ENCODE data around the gene AQP5.
"Not testable (repeated sequence)": the region's sequence is repeated elsewhere in the genome, so short reads cannot be mapped to it uniquely, and the experiment has no call there.

Gene AQP5

GRCh38 chr12:49980501-49981349 lies 19.1 kb downstream of the AQP5 start:
- no peak for DNase-seq (ENCODE audit: low spot score)

GRCh38 chr12:49982246-49983087 lies 20.8 kb downstream of the AQP5 start:
- DNase-seq (ENCODE audit: low spot score) = no peak

- no peak for DNase-seq (ENCODE audit: low spot score)
Measured at GRCh38 chr12:49983892-49984291, 22.2 kb downstream of the AQP5 start.

GRCh38 chr12:49984476-49985359 lies 23.0 kb downstream of the AQP5 start:
- DNase-seq (ENCODE audit: low spot score) = no peak

- no peak for DNase-seq (ENCODE audit: low spot score)
Measured at GRCh38 chr12:49985981-49986380, 24.3 kb downstream of the AQP5 start.

- DNase-seq (ENCODE audit: low spot score) = not testable (repeated sequence)
Measured at GRCh38 chr12:49986476-49986875, 24.8 kb downstream of the AQP5 start.

- no peak for DNase-seq (ENCODE audit: low spot score)
Measured at GRCh38 chr12:49987625-49988303, 26.1 kb downstream of the AQP5 start.

GRCh38 chr12:49989400-49989799 lies 27.7 kb downstream of the AQP5 start:
- not testable (repeated sequence) for DNase-seq (ENCODE audit: low spot score)

- DNase-seq (ENCODE audit: low spot score) = no peak
Measured at GRCh38 chr12:49990273-49990672, 28.6 kb downstream of the AQP5 start.

- no peak for DNase-seq (ENCODE audit: low spot score)
Measured at GRCh38 chr12:49998453-49998852, 36.8 kb downstream of the AQP5 start.

- DNase-seq (ENCODE audit: low spot score) = no peak
Measured at GRCh38 chr12:50003595-50003994, 41.9 kb downstream of the AQP5 start.

GRCh38 chr12:50004696-50005095 lies 43.0 kb downstream of the AQP5 start:
- no peak for DNase-seq (ENCODE audit: low spot score)

GRCh38 chr12:50005175-50005574 lies 43.5 kb downstream of the AQP5 start:
- DNase-seq (ENCODE audit: low spot score) = peak; percentile 29

GRCh38 chr12:50006280-50006679 lies 44.6 kb downstream of the AQP5 start:
- no peak for DNase-seq (ENCODE audit: low spot score)

GRCh38 chr12:50006754-50007442 lies 45.2 kb downstream of the AQP5 start:
- no peak for DNase-seq (ENCODE audit: low spot score)

GRCh38 chr12:50013361-50014147 lies 51.9 kb downstream of the AQP5 start:
- DNase-seq (ENCODE audit: low spot score) = peak; percentile 37

- DNase-seq (ENCODE audit: low spot score) = no peak
Measured at GRCh38 chr12:50014342-50014741, 52.7 kb downstream of the AQP5 start.

Data from putamen (tissue), 1 donor.